NOMO-1 treated with DMSO at 0.1 percent for 48 hours (cell line): ENCODE data around the gene CD99.

Source experiments
- DNase-seq: peaks from one replicate; lab custom pipeline; 2025; ENCODE audit not compliant: unreplicated experiment; lab: John Stamatoyannopoulos, UW

CD99 gene

GRCh38 chrX:2697741-2698299, 6.7 kb downstream of the CD99 start:
- DNase-seq = no peak

DNA sequence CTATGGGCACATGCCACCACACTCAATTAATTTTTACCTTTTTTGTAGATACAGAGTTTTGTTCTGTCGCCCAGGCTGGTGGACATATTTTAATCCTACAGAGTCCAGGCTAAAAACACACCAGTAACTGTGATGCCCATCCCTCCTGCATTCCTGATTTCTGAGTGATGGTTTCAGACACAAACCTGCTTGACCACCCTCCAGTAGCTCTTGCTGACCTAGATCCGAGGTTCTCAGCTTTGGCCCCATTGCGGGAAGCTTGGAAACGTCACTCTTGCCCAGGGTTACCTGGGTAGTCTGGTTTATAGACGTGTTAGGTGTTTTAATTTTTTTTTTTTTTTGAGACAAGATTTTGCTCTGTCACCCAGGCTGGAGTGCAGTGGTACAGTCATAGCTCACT, 7.5 kb downstream of the CD99 start:
- DNase-seq = no peak

- DNase-seq = no peak
Observed at GRCh38 chrX:2699959-2700358, 8.9 kb downstream of the CD99 start.

- DNase-seq = no peak
Observed at GRCh38 chrX:2700405-2701320, 9.6 kb downstream of the CD99 start.

DNA sequence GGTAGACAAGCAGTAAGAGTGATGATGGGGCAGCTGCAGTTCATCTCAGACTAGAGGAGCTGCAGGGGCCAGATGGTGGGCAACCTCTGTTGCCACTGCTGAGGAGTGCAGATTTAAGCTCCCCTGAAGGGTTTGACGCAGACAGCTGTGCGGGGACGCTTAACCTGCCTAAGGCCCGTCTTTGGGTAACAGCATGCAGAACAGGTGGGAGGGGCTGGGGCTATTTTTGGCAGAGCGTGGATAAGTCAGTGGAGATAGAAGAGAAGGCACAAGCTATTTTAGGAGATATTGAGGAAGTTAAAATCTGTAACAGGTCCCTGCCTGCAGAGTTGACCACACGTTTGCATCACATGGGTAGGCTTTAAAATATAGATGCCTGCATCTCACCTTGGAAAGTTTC, 10.5 kb downstream of the CD99 start:
- DNase-seq = no peak

DNA sequence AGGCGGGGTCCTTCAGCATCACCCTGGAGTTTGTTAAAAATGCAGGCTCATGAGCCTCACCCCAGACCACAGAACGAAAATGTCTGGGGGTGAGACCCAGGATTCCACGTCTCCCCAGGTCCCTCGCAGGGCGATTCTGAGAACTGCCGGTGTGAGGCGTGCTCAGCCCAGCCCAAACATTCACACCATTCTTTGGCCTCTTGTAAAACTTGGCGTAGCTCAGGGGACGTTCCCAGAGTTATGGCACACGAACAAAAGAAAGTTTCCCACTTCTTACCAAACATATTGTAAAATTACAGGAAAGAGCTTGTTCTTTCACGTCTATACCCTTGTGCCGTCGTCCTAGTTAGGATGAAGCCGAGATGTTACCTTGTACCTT, 12.9 kb downstream of the CD99 start:
- DNase-seq = no peak

DNA sequence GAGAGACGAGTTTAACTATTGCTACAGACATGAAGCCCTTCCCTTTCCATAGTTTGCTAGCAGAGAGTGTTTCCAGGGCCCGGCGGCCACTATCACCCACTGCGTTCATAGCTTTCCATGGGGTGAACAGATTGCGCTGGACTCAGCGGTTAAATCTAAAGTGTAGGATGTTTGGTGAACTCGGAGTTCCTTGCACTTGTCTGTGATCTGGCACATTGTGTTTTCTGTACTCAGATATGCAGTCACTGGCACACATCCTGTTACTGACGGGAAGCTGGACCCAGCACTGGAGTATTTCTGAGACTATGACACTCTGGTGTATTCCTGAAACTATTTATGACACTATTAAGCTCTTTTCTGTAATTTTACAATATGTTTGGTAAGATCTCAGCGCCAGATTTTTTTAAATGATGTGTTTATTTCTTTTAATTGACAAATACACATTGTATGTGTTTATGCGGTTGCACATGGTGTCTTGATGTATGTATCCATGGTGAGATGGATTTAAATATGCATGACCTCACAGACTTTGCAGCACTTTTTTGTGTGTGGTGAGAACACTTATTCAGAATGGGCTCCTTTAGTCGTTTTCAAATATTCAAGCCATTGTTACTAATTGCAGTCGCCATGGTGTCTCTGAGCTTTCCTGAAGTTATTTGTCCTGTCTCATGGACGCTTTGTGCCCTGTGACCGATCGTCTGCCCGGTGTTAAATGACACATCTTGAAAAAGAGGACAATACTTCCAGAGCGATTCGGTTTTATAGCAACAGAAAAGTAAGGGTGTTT, 14.1 kb downstream of the CD99 start:
- DNase-seq = no peak

- no peak for DNase-seq
Observed at GRCh38 chrX:2707334-2707760, 16.3 kb downstream of the CD99 start.

DNA sequence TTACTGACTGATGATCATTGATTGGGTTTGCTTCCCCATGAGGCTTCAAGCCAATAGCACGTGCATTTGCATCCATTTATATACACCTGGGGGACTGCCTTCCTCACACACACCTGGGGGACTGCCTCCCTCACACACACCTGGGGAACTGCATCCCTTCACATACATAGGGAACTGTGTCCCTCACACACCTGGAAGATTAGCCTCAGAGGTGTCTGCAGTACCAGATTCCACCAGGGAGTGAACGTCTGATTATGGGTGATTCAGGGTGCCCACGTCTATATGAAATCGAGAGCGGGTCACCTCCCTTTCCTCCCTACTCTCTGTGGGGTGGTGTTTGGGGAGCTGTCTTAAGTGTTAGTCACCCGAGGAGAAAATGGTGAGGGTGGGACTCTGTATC, 16.9 kb downstream of the CD99 start:
- DNase-seq = no peak

- no peak for DNase-seq
Observed at GRCh38 chrX:2708592-2709188, 17.6 kb downstream of the CD99 start.

- no peak for DNase-seq
Observed at GRCh38 chrX:2709556-2709955, 18.5 kb downstream of the CD99 start.

- no peak for DNase-seq
Observed at GRCh38 chrX:2710041-2710840, 19.1 kb downstream of the CD99 start.

DNA sequence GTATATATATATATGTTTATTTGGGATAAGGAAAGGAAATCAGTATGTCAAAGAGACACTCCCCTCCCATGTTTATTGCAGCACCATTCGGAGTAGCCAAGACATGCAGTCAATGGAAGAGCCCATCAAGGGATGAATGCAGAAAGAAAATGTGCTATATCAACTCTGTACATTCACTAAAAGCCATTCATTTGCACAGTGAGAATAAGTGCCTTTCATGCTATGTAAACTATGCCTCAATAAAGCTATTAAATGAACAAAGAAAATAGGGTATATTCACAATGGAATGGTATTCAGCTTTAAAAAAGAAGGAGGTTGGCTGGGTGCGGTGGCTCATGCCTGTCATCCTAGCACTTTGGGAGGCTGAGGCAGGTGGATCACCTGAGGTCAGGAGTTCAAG, 20.3 kb downstream of the CD99 start:
- DNase-seq = no peak

GRCh38 chrX:2712428-2712827, 21.3 kb downstream of the CD99 start:
- no peak for DNase-seq

DNA sequence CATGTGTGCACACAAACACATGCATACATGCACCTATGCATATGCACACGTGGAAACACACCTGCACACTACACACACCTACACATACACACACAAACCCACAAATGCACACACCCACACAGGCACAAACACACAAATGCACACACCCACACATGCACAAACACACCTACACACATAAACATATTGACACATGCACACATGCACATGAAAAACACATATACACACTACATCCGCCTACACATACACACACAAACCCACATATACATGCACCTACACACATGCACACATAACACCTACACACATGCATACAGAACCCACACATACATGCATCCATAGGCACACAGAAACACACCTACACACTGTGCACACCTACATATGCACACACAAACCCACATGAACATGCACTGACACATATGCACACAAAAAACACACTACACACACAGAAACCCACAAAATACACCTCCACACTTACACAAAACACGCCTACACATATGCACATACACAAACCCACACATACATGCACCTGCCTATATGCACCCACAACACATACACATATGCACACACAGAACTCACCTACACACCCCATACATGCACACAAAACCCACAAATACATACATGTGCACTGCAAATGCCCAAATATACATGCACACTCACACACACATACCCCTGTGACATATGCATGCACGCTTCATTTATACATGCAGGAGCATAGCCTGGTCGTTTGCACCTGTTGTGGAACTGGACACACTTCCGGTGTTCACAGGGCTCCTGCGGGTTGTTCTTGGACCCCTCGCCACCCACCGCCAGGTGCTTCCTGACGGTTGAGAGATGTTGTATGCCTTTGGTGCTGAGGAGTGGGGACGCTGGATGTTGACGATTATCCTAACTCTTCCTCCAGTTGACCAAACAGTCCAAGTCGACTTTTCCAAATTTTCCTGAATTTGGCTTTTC, 22.1 kb downstream of the CD99 start:
- DNase-seq = no peak

GRCh38 chrX:2714551-2714950, 23.5 kb downstream of the CD99 start:
- DNase-seq = no peak

GRCh38 chrX:2715066-2715600, 24.0 kb downstream of the CD99 start:
- DNase-seq = no peak

- DNase-seq = no peak
Observed at GRCh38 chrX:2717312-2717711, 26.2 kb downstream of the CD99 start.

DNA sequence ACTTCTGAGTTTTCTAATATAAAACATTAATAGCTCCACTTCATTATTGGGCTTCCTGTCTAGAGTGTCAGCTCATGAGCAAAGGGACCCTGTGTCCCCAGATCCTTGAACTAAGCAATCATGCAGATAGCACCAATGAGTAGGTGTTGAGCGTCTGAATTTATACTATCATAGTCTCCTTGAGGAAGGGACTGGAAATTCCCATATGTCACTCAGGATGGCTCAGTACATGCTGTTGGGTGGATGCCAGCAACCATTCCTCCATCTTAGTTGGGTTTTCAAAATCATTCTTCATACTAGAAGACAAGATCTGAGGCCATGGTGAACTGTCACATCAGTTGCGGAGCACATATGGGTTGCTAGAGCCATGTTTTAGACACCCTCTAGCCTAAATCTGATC, 27.7 kb downstream of the CD99 start:
- no peak for DNase-seq
